DMS79 treated with DMSO at 0.1 percent for 48 hours (cell line): ENCODE data around the gene HMCES.
"Not testable (repeated sequence)": the region's sequence is repeated elsewhere in the genome, so short reads cannot be mapped to it uniquely, and the experiment has no call there.

ENCODE experiments used
- DNase-seq: peaks from one replicate; lab custom pipeline; 2025; lab: John Stamatoyannopoulos, UW

HMCES gene

GRCh38 chr3:129320825-129321487 lies 42.3 kb downstream of the HMCES start:
- no peak for DNase-seq

- no peak for DNase-seq
Measured at GRCh38 chr3:129321887-129322286, 43.2 kb downstream of the HMCES start.

GRCh38 chr3:129323651-129324294 lies 45.1 kb downstream of the HMCES start:
- no peak for DNase-seq

- no peak for DNase-seq
Measured at GRCh38 chr3:129324855-129325254, 46.2 kb downstream of the HMCES start.

GRCh38 chr3:129325383-129325782 lies 46.7 kb downstream of the HMCES start:
- DNase-seq, result no peak

DNA sequence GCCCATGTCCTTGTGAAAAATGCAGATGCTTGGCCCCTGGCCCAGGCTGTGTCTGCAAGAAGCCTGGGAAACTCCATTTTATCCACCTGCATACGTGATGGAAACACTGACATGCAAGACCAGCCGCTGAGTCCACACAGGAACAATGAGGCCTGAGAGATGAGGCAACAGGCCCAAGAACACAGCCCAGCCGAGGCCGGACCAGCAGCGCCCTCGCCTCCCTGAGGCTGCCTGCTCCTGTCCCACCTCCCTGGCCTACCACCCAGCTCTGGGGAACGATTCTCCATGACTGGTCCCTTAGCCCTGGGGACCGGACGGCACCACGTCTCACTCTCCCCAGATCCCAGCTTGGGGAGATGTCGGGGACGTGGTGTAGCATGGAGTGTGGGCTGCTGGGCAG lies 47.5 kb downstream of the HMCES start:
- no peak for DNase-seq

- no peak for DNase-seq
Measured at GRCh38 chr3:129326595-129326994, 47.9 kb downstream of the HMCES start.

DNA sequence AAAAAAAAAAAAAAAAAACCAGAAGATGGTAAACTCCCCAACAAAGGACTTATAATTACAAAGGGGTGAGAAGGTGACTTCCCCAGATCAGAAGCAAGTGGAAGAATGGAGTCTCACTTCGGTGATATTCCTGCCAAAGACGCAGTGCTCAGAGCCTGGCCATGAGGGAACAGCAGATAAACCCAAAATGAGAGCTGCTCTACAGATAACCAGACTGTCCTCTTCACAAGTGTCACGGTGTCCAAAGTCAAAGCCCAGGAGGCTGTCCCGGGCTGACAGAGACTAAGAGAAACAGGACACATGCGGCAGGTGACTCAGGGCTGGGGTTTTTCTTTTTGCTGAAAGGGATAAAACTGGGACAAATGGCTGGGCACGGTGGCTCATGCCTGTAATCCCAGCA lies 48.8 kb downstream of the HMCES start:
- DNase-seq, result no peak

- no peak for DNase-seq
Measured at GRCh38 chr3:129329858-129330257, 51.2 kb downstream of the HMCES start.

- no peak for DNase-seq
Measured at GRCh38 chr3:129330409-129330808, 51.7 kb downstream of the HMCES start.

DNA sequence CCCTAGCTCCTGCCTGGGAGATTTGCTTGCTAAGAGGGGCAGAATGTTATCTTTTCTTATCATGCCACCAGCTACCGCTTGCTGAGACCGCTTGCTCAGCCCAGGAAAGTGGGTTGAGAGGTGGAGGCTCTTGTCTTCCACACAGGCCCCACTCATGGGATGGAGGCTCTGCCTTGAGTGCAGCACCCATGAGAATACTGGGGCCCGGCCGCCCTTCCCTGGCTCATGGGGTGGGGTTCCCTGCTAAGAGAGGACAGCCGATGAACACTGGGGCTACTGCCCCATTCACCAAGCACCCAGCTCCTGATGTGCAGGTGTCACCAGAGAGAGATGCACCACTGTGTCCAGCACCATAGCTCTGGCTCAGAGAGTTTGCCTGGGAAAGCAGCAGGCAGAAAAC lies 55.2 kb downstream of the HMCES start:
- no peak for DNase-seq

- no peak for DNase-seq
Measured at GRCh38 chr3:129336093-129336706, 57.5 kb downstream of the HMCES start.

- DNase-seq, result not testable (repeated sequence)
Measured at GRCh38 chr3:129337719-129338118, 59.0 kb downstream of the HMCES start.

DNA sequence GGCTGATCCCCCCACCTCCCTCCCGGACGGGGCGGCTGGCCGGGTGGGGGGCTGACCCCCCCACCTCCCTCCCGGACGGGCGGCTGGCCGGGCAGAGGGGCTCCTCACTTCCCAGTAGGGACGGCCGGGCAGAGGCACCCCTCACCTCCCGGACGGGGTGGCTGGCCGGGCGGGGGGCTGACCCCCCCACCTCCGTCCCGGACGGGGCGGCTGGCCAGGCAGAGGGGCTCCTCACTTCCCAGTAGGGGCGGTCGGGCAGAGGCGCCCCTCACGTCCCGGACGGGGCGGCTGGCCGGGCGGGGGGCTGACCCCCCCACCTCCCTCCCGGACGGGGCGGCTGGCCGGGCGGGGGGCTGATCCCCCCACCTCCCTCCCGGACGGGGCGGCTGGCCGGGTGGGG lies 60.5 kb downstream of the HMCES start:
- not testable (repeated sequence) for DNase-seq

DNA sequence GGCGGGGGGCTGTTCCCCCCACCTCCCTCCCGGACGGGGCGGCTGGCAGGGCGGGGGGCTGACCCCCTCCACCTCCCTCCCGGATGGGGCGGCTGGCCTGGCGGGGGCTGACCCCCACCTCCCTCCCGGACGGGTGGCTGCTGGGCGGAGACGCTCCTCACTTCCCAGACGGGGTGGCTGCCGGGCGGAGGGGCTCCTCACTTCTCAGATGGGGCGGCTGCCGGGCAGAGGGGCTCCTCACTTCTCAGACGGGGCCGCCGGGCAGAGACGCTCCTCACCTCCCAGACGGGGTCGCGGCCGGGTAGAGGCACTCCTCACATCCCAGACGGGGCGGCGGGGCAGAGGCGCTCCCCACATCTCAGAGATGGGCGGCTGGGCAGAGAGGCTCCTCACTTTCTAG lies 61.2 kb downstream of the HMCES start:
- not testable (repeated sequence) for DNase-seq

GRCh38 chr3:129341331-129342141 lies 62.9 kb downstream of the HMCES start:
- no peak for DNase-seq

- DNase-seq, result no peak
Measured at GRCh38 chr3:129343643-129344360, 65.1 kb downstream of the HMCES start.

GRCh38 chr3:129344540-129345220 lies 66.0 kb downstream of the HMCES start:
- DNase-seq, result no peak

DNA sequence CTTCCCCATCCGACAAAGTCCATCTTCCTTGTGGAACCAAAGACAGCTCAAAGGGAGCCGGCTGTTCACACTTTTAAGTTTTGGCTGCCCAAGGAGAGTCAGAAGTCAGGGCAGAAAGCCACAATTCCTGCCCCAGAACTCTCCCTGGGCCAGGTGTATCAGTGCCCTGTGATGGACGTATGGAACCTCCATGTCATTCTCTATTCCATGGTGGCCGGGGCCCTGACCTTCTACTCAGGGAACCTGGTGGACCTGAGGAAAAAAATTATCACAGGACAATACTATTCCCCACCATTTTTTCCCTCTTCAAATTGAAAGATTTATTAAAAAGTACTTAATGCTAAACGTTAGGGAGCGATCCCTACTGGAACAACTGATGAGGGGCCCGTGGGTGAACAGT lies 66.6 kb downstream of the HMCES start:
- no peak for DNase-seq

DNA sequence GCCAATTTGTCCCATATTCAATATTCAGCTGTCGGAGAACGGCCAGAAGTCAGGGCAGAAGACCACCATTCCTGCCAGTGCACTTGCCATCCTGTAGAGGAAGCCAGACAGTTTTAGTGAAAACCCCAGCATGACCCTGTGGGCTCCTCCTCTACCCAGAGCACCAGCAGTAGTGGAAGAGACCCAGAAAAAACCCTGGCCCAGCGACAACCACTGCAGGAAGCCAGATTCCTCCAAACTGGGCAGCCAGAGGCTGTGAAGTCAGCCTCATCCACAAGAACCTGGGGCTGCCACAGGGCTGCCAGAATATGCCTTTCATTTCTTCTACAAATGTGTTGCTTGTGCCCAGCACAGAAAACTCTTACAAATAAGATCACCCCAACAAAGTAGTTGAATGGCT lies 67.3 kb downstream of the HMCES start:
- DNase-seq, result no peak

GRCh38 chr3:129346695-129347457 lies 68.2 kb downstream of the HMCES start:
- DNase-seq, result peak; percentile 37
